Ovary (tissue), 3 donors: ENCODE measurements around the gene ARID5A.

Experiments used
- EP300 ChIP-seq: sonication (generic); formaldehyde crosslinking; IDR thresholded peaks from one replicate; pipeline ENCODE4 v1.6.1; 2017; ENCODE audit warnings: antibody characterized with exemption
- POLR2A ChIP-seq: fragments of 450-650 bp; IDR thresholded peaks from one replicate; pipeline ENCODE4 v1.6.1; 2017; ENCODE audit warnings: antibody characterized with exemption, mild to moderate bottlenecking, moderate library complexity
- TF ChIP-seq, protein P1 (sequence below), 3 donors: fragments of 450-650 bp in 2 of 3; fragments of 200-600 bp in 1 of 3; IDR thresholded peaks; one replicate each; pipeline versions ENCODE4 v1.5.1 to v1.8.0; 2016 to 2022; ENCODE audit warnings: antibody characterized with exemption in 3 of 3, mild to moderate bottlenecking in 1 of 3
- donor health status: DM: no; HTN: no; CAD: no.

- TF ChIP-seq, protein P1, sequence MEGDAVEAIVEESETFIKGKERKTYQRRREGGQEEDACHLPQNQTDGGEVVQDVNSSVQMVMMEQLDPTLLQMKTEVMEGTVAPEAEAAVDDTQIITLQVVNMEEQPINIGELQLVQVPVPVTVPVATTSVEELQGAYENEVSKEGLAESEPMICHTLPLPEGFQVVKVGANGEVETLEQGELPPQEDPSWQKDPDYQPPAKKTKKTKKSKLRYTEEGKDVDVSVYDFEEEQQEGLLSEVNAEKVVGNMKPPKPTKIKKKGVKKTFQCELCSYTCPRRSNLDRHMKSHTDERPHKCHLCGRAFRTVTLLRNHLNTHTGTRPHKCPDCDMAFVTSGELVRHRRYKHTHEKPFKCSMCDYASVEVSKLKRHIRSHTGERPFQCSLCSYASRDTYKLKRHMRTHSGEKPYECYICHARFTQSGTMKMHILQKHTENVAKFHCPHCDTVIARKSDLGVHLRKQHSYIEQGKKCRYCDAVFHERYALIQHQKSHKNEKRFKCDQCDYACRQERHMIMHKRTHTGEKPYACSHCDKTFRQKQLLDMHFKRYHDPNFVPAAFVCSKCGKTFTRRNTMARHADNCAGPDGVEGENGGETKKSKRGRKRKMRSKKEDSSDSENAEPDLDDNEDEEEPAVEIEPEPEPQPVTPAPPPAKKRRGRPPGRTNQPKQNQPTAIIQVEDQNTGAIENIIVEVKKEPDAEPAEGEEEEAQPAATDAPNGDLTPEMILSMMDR (IDR thresholded peaks at IDR 0.05) = no peak
- no peak for TF ChIP-seq POLR2A
- no peak for TF ChIP-seq EP300
These were observed 21.9 kb downstream of the ARID5A start for GRCh38 chr2:96558485-96558884.
